Measurements from ENCODE around the gene VCL. TPM values are rescaled to one million over a fixed set of nuclear protein-coding genes. Genes with fewer than 3 reads are reported as not detected.

VCL gene
- polyA plus RNA-seq, 1 of the 3 experiments (the other 2 are of a cell fraction): 147 TPM

DNA sequence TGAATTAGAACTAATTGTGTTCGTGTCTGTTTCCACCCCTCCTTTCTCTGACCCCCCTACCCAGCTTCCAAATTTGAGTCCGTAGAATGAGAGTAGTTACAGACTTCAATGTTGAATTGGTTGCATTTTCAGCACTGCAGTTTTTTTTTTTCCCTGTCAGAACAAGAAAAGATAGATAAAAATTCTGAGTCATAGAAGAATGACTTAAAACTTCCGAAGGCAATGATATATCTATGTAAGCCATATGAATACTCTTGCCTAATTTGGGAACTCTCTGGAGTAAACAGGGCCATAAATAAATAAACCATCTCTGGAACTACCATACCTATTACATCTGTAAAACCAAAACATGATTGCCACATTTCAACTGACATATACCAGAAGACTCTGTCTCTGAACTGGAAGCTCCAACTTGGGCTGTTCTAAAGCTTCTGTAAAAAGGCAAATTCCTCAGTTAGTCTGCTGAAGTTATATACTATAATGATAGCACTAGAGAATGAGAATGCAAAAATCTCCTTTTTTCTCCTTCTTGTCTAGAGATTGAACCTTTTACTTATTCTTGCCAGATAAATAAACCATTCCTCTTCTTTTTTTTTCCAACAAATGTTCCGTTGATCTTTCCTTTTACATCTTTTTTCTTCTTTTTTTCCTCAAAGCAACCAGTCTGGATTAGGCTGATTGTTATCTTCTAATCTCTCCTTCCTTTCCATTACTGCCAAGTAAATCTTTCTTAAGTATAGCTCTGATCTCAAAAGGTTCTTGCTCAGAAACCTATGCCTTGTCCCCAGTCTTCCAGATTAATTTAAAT is 23.5 kb downstream of the VCL start (continued):
- TF ChIP-seq, protein P1, sequence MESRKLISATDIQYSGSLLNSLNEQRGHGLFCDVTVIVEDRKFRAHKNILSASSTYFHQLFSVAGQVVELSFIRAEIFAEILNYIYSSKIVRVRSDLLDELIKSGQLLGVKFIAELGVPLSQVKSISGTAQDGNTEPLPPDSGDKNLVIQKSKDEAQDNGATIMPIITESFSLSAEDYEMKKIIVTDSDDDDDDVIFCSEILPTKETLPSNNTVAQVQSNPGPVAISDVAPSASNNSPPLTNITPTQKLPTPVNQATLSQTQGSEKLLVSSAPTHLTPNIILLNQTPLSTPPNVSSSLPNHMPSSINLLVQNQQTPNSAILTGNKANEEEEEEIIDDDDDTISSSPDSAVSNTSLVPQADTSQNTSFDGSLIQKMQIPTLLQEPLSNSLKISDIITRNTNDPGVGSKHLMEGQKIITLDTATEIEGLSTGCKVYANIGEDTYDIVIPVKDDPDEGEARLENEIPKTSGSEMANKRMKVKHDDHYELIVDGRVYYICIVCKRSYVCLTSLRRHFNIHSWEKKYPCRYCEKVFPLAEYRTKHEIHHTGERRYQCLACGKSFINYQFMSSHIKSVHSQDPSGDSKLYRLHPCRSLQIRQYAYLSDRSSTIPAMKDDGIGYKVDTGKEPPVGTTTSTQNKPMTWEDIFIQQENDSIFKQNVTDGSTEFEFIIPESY (IDR thresholded peaks at IDR 0.05; ENCODE audit: borderline replicate concordance, low read depth): no peak
- 0 out of 2 replicates have a peak, but pooled peaks have one; percentile 10 for TF ChIP-seq NFIC (IDR thresholded peaks at IDR 0.05; ENCODE audit: borderline replicate concordance)

DNA sequence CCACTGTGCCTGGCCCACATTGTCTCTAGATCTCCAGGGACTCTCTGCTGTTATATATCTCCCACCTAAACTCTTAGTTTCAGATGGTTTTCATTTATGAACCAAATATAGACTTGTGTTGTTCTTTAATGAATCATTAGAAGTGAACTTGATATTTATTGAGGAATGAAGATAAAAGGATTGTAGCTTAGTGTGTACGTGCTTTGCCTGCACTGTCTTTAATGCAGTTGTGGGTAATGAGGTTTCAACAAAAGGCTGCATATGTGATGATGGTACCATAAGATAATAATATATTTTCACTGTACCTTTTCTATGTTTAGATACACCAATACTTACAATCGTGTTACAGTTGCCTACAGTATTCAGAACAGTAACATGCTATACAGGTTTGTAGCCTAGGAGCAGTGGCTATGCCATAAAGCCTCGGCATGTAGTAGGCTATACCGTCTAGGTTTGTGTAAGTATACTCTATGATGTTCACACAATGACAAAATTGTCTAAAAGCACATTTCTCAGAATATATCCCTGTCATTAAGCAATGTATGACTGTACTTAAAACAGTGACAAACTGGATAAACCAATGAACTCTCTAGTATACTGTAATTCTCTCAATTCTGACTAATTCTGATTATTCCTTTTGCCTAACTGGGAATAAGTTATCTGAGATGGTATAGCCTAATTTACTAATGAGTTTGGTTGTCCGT is 25.2 kb downstream of the VCL start:
- peaks cover 2 to 24% of the 10 kb centered on the region in 2 experiments for H3K36me3 ChIP-seq (replicated peaks in 1 of 2; ENCODE audit: control insufficient read depth in 1 of 2, insufficient read depth in 2 of 2, low read length in 1 of 2)
- no peaks in the 10 kb centered on the region for H3K9me2 ChIP-seq
- DNase-seq: no peak
- no peaks in the 10 kb centered on the region for H3K9me3 ChIP-seq
- H4K20me1 ChIP-seq (ENCODE audit: insufficient read depth): peaks cover 94% of the 10 kb centered on the region
- peak overlapping the region; percentile 36 to 45; a peak in 3 of 4 replicates for H3K27ac ChIP-seq (ENCODE audit: low read depth in 2 of 2, low read length in 1 of 2)
- H3F3A ChIP-seq (replicated peaks; ENCODE audit: insufficient read depth): peaks cover 62% of the 10 kb centered on the region
- H3K27me3 ChIP-seq (ENCODE audit: insufficient read depth): no peaks in the 10 kb centered on the region
- 56% methylated on average over 5 of the region's 5 CpGs for WGBS (ENCODE audit: low lambda C conversion rate)
- no peak overlapping the region for H3K4me3 ChIP-seq (ENCODE audit: low read depth in 2 of 2, low read length in 1 of 2)
- H2AFZ ChIP-seq (ENCODE audit: low read depth): no peak overlapping the region
- CTCF ChIA-PET: interaction anchor here (0.9 to 2.0 kb wide), 4 partner anchors 12 to 83 kb away, joined by 3 to 4 read pairs (median 3); no protein-coding TSS in a partner anchor
- TF ChIP-seq MEF2A (IDR thresholded peaks at IDR 0.05; ENCODE audit: borderline replicate concordance, low read depth): 0 out of 2 replicates have a peak, but pooled peaks have one; percentile 31
- TF ChIP-seq, protein P2, sequence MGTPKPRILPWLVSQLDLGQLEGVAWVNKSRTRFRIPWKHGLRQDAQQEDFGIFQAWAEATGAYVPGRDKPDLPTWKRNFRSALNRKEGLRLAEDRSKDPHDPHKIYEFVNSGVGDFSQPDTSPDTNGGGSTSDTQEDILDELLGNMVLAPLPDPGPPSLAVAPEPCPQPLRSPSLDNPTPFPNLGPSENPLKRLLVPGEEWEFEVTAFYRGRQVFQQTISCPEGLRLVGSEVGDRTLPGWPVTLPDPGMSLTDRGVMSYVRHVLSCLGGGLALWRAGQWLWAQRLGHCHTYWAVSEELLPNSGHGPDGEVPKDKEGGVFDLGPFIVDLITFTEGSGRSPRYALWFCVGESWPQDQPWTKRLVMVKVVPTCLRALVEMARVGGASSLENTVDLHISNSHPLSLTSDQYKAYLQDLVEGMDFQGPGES (IDR thresholded peaks at IDR 0.05; ENCODE audit: low read depth, low read length): no peak
- 0 out of 2 replicates have a peak, but pooled peaks have one; percentile 37 for TF ChIP-seq TCF12 (IDR thresholded peaks at IDR 0.05)
- POLR2A ChIA-PET: no interaction called here
- peaks cover 5 to 64% of the 10 kb centered on the region in 2 experiments for H3K4me1 ChIP-seq (ENCODE audit: control insufficient read depth in 1 of 2, insufficient read depth in 2 of 2, low read depth in 1 of 2, low read length in 1 of 2)
- peak overlapping the region; percentile 8; the same call in 1 of the 2 replicates for H3K4me2 ChIP-seq
- H3K9ac ChIP-seq: no peak overlapping the region
- H3K79me2 ChIP-seq (ENCODE audit: insufficient read depth): peaks cover 100% of the 10 kb centered on the region

DNA sequence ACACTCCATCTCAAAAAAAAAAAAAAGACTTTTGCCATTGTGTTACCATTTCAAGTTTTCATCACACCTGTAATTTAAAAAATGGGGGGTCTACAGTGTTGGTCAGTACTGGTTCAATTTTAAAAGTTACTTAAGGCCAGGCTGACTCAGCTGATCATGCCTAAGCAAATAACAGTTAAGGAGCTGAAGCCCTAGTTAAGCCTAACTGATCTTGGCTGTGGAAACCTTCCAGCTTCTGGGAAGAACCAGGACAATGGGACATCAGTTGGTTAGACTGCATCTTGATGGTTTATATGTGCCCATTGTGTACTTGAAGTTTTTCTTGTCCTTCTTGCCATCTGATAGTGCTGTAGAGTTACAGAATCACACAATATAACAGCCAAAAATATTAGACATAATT is 26.7 kb downstream of the VCL start:
- peaks cover 96% of the 10 kb centered on the region for H4K20me1 ChIP-seq (ENCODE audit: insufficient read depth)
- peaks cover 2 to 30% of the 10 kb centered on the region in 2 experiments for H3K36me3 ChIP-seq (replicated peaks in 1 of 2; ENCODE audit: control insufficient read depth in 1 of 2, insufficient read depth in 2 of 2, low read length in 1 of 2)
- no peak for DNase-seq
- no peaks in the 10 kb centered on the region for H3K9me3 ChIP-seq
- CTCF ChIA-PET: interaction anchor here (1.0 to 2.0 kb wide), 2 partner anchors 11 to 145 kb away, joined by 3 to 4 read pairs; no protein-coding TSS in a partner anchor
- TF ChIP-seq RAD21 (IDR thresholded peaks at IDR 0.05; ENCODE audit: low read length) (no peak), SIN3A (IDR thresholded peaks at IDR 0.05; ENCODE audit: borderline replicate concordance, low read depth, low read length) (no peak), JUND (IDR thresholded peaks at IDR 0.05) (no peak)
- TF ChIP-seq, protein P3, sequence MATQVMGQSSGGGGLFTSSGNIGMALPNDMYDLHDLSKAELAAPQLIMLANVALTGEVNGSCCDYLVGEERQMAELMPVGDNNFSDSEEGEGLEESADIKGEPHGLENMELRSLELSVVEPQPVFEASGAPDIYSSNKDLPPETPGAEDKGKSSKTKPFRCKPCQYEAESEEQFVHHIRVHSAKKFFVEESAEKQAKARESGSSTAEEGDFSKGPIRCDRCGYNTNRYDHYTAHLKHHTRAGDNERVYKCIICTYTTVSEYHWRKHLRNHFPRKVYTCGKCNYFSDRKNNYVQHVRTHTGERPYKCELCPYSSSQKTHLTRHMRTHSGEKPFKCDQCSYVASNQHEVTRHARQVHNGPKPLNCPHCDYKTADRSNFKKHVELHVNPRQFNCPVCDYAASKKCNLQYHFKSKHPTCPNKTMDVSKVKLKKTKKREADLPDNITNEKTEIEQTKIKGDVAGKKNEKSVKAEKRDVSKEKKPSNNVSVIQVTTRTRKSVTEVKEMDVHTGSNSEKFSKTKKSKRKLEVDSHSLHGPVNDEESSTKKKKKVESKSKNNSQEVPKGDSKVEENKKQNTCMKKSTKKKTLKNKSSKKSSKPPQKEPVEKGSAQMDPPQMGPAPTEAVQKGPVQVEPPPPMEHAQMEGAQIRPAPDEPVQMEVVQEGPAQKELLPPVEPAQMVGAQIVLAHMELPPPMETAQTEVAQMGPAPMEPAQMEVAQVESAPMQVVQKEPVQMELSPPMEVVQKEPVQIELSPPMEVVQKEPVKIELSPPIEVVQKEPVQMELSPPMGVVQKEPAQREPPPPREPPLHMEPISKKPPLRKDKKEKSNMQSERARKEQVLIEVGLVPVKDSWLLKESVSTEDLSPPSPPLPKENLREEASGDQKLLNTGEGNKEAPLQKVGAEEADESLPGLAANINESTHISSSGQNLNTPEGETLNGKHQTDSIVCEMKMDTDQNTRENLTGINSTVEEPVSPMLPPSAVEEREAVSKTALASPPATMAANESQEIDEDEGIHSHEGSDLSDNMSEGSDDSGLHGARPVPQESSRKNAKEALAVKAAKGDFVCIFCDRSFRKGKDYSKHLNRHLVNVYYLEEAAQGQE (IDR thresholded peaks at IDR 0.05; ENCODE audit: low read depth, low read length): no peak
- TF ChIP-seq, protein P2 (IDR thresholded peaks at IDR 0.05; ENCODE audit: low read depth, low read length): no peak
- POLR2A ChIA-PET: no interaction called here
- H3K27ac ChIP-seq (ENCODE audit: low read depth in 2 of 2, low read length in 1 of 2): no peak overlapping the region
- no peaks in the 10 kb centered on the region for H3K9me2 ChIP-seq
- H3K79me2 ChIP-seq (ENCODE audit: insufficient read depth): peaks cover 100% of the 10 kb centered on the region
- peaks cover 58% of the 10 kb centered on the region for H3F3A ChIP-seq (replicated peaks; ENCODE audit: insufficient read depth)
- H3K9ac ChIP-seq: no peak overlapping the region
- no peaks in the 10 kb centered on the region for H3K27me3 ChIP-seq (ENCODE audit: insufficient read depth)
- peaks cover 5 to 67% of the 10 kb centered on the region in 2 experiments for H3K4me1 ChIP-seq (ENCODE audit: control insufficient read depth in 1 of 2, insufficient read depth in 2 of 2, low read depth in 1 of 2, low read length in 1 of 2)
- no peak overlapping the region for H2AFZ ChIP-seq (ENCODE audit: low read depth)
- no peak overlapping the region for H3K4me2 ChIP-seq
- H3K4me3 ChIP-seq (ENCODE audit: low read depth in 2 of 2, low read length in 1 of 2): no peak overlapping the region

Measured in SK-N-SH (cell line).